K562 (cell line): ENCODE results near the gene ZCCHC9. TPM values are rescaled to one million over a fixed set of nuclear protein-coding genes. Genes with fewer than 3 reads are reported as not detected.
"Not testable (repeated sequence)": the region's sequence is repeated elsewhere in the genome, so short reads cannot be mapped to it uniquely, and the experiment has no call there.

Source experiments
- ATAC-seq: fragments of 200-7000 bp; cut with Tn5 transposase; 3 replicates; pipeline ENCODE4 v1.9.1; 2020; ENCODE audit warnings: moderate library complexity
- BruUV-seq: library from RNA; stranded (reverse); fragments of 400-500 nt; replicated peaks from 2 replicates; lab custom pipeline; 2021; lab: Mats Ljungman, UMichigan
- CTCF ChIA-PET: fragments of 300-600 bp; formaldehyde crosslinking; extraction: SDS; loops from one replicate; lab custom pipeline; 2021; ENCODE audit warnings: low intra/inter-chr PET ratio; lab: Yijun Ruan, JAX
- POLR2A ChIA-PET: fragments of 300-600, 350-650 bp; sonication (Branson Sonifier 250); formaldehyde crosslinking; extraction: SDS; loops from one replicate; lab custom pipeline; 2021; ENCODE audit warnings: antibody characterized with exemption, inconsistent platforms; lab: Yijun Ruan, JAX
- DNase-seq, 4 experiments: peaks; one replicate each; pipeline versions ENCODE4 v3.0.0 to v3.0.0-alpha.2; 2011 to 2018; ENCODE audit warnings: low spot score in 3 of 4, mixed read lengths in 3 of 4; ENCODE audit errors: extremely low read depth in 1 of 4
- FAIRE-seq: peaks from 2 replicates; lab custom pipeline; 2011; peaks lifted over from hg19 to GRCh38; lab: Jason Lieb, UNC
- H2AFZ ChIP-seq: 2 replicates; pipeline ENCODE4 v1.6.0; 2011; ENCODE audit warnings: low read depth, low read length, control low read depth, inconsistent platforms
- H3K27ac ChIP-seq: fragments of 200-600 bp; 3 replicates; pipeline ENCODE4 v1.8.0; 2011; ENCODE audit warnings: low read depth, mild to moderate bottlenecking, control low read depth, inconsistent platforms, low read length, moderate library complexity, mixed read lengths; ENCODE audit errors: extremely low read depth
- H3K27me3 ChIP-seq, 2 experiments: fragments of 300-600 bp in 1 of 2; 2 replicates in 1 of 2; 3 replicates in 1 of 2; pipeline versions ENCODE4 v1.6.0 to v1.8.0; 2011; ENCODE audit warnings: inconsistent platforms in 2 of 2, low read length in 2 of 2, mild to moderate bottlenecking in 1 of 2, mixed read lengths in 1 of 2, moderate library complexity in 1 of 2; ENCODE audit not compliant: control insufficient read depth in 2 of 2, insufficient read depth in 2 of 2
- H3K36me3 ChIP-seq: fragments of 300-600 bp; 3 replicates; pipeline ENCODE4 v1.8.0; 2011; ENCODE audit warnings: mild to moderate bottlenecking, low read length, inconsistent platforms; ENCODE audit not compliant: control insufficient read depth, insufficient read depth
- H3K4me1 ChIP-seq, 2 experiments: fragments of 200-600 bp in 1 of 2; replicated peaks in 1 of 2; 2 replicates in 1 of 2; 3 replicates in 1 of 2; pipeline versions ENCODE4 v1.5.1 to v1.8.0; 2011; ENCODE audit warnings: inconsistent platforms in 2 of 2, low read length in 2 of 2, mild to moderate bottlenecking in 1 of 2, mixed read lengths in 1 of 2, moderate library complexity in 1 of 2; ENCODE audit not compliant: control insufficient read depth in 2 of 2, insufficient read depth in 2 of 2
- H3K4me2 ChIP-seq: 2 replicates; pipeline ENCODE4 v1.6.1; 2011; ENCODE audit warnings: low read length, control low read depth, inconsistent platforms, mixed read lengths; ENCODE audit not compliant: insufficient read depth
- H3K4me3 ChIP-seq: fragments of 200-600 bp; sonication (generic), shearing (Covaris generic); 2 replicates; pipeline ENCODE4 v1.5.1; 2016; ENCODE audit warnings: control low read depth, inconsistent platforms
- H3K79me2 ChIP-seq: fragments of 200-600 bp; 3 replicates; pipeline ENCODE4 v1.8.0; 2011; ENCODE audit warnings: low read length, inconsistent platforms; ENCODE audit not compliant: control insufficient read depth, insufficient read depth
- H3K9ac ChIP-seq, 2 experiments: 2 replicates each; pipeline versions ENCODE4 v1.6.0 to v1.6.1; 2011; ENCODE audit warnings: low read depth in 2 of 2, low read length in 2 of 2, control low read depth in 1 of 2, inconsistent platforms in 1 of 2, mild to moderate bottlenecking in 1 of 2, mixed read lengths in 1 of 2; ENCODE audit not compliant: insufficient read depth in 1 of 2
- H3K9me1 ChIP-seq: one replicate; pipeline ENCODE4 v1.6.0; 2011; ENCODE audit warnings: inconsistent platforms, mild to moderate bottlenecking, low read length, moderate library complexity; ENCODE audit not compliant: control insufficient read depth, insufficient read depth
- H3K9me3 ChIP-seq: replicated peaks from 2 replicates; pipeline ENCODE4 v1.5.1; 2011; ENCODE audit warnings: low read depth, low read length, inconsistent platforms; ENCODE audit not compliant: control insufficient read depth, insufficient read depth
- H4K20me1 ChIP-seq: replicated peaks from 2 replicates; pipeline ENCODE4 v1.6.1; 2011; ENCODE audit warnings: low read length, inconsistent platforms, mixed read lengths; ENCODE audit not compliant: control insufficient read depth, insufficient read depth
- TRIM24 ChIP-seq, 2 experiments: fragments of 450-650 bp; IDR thresholded peaks; 2 replicates each; pipeline ENCODE4 v1.6.1; 2016
- WGBS: fragments of 100-300 bp; shearing (Covaris generic); methylation state at CpG from one replicate; pipeline ENCODE4 v1.1.6; 2016; ENCODE audit warnings: low coverage, mixed read lengths; ENCODE audit not compliant: insufficient coverage; ENCODE audit errors: missing lambda C conversion rate; 5-methylcytosine and 5-hydroxymethylcytosine counted together
- in situ Hi-C: fragments of 300-500 bp; cut with MboI; formaldehyde crosslinking; loops from 4 replicates; pipeline ENCODE4 v1.15.0; 2018; ENCODE audit warnings: inconsistent platforms, mixed read lengths
- intact Hi-C: fragments of 100-400 bp; cut with micrococcal nuclease; formaldehyde crosslinking; loops from 2 replicates; pipeline ENCODE4 v1.14.2; 2022
- polyA plus RNA-seq, 8 experiments: library from polyadenylated mRNA; depleted of rRNA in 4 of 8; stranded (reverse) in 5 of 8; unstranded in 3 of 8; fragments of >200 nt; fragmentation: Nextera tagmentation in 2 of 8; fragmentation: Illumina TruSeq in 1 of 8; extraction: Ambion mirVana in 2 of 8; extraction: Trizol in 1 of 8; gene quantifications; 2 replicates each; pipeline versions ENCODE4 v1.2.1 to v1.2.3, GENCODE V29; 2011 to 2014; ENCODE audit warnings: inconsistent platforms in 1 of 8, missing spikeins in 1 of 8
- total RNA-seq, 7 experiments: library from RNA; depleted of rRNA in 6 of 7; stranded (reverse); fragments of >200 nt in 6 of 7; fragmentation: Illumina TruSeq in 2 of 7; extraction: Trizol in 2 of 7; gene quantifications; 2 replicates each; pipeline versions ENCODE4 v1.2.1 to v1.2.3, GENCODE V29; 2011 to 2021; ENCODE audit warnings: low replicate concordance in 1 of 7
- TF ChIP-seq, protein P1 (sequence below), 2 experiments: fragments of 450-650 bp; IDR thresholded peaks; 2 replicates each; pipeline ENCODE4 v1.6.1; 2018; ENCODE audit warnings: mild to moderate bottlenecking in 2 of 2, low read depth in 1 of 2; ENCODE audit not compliant: partially characterized antibody in 2 of 2

Gene ZCCHC9
- total and polyA plus RNA-seq, 9 of the 15 experiments (the other 6 are each of a cell fraction or from before 2014, with no cell fraction given) = 40.3 to 95.3 (median 59.9) TPM

DNA sequence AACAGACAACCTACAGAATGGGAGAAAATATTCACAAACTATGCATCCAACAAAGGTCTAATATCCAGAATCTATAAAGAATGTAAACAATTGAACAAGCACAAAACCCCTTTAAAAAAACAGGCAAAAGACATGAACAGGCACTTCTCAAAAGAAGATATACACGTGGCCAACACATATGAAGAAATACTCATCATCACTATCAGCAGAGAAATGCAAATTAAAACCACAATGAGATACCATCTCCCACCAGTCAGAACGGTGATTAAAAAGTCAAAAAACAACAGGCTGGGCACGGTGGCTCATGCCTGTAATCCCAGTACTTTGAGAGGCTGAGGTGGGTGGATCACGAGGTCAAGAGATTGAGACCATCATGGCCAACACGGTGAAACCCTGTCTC lies 7.4 kb upstream of the ZCCHC9 start:
- H3K4me2 ChIP-seq, in situ Hi-C loops, H3K27ac ChIP-seq, H4K20me1 ChIP-seq, H2AFZ ChIP-seq, FAIRE-seq, H3K27me3 ChIP-seq, H3K9me3 ChIP-seq, H3K9ac ChIP-seq, POLR2A ChIA-PET, CTCF ChIA-PET, BruUV-seq, H3K9me1 ChIP-seq, DNase-seq, intact Hi-C loops, H3K36me3 ChIP-seq, ATAC-seq, H3K4me1 ChIP-seq, H3K4me3 ChIP-seq: not testable (repeated sequence)
- WGBS = 48% methylated on average over 5 of the region's 5 CpGs
- TF ChIP-seq, protein P1, sequence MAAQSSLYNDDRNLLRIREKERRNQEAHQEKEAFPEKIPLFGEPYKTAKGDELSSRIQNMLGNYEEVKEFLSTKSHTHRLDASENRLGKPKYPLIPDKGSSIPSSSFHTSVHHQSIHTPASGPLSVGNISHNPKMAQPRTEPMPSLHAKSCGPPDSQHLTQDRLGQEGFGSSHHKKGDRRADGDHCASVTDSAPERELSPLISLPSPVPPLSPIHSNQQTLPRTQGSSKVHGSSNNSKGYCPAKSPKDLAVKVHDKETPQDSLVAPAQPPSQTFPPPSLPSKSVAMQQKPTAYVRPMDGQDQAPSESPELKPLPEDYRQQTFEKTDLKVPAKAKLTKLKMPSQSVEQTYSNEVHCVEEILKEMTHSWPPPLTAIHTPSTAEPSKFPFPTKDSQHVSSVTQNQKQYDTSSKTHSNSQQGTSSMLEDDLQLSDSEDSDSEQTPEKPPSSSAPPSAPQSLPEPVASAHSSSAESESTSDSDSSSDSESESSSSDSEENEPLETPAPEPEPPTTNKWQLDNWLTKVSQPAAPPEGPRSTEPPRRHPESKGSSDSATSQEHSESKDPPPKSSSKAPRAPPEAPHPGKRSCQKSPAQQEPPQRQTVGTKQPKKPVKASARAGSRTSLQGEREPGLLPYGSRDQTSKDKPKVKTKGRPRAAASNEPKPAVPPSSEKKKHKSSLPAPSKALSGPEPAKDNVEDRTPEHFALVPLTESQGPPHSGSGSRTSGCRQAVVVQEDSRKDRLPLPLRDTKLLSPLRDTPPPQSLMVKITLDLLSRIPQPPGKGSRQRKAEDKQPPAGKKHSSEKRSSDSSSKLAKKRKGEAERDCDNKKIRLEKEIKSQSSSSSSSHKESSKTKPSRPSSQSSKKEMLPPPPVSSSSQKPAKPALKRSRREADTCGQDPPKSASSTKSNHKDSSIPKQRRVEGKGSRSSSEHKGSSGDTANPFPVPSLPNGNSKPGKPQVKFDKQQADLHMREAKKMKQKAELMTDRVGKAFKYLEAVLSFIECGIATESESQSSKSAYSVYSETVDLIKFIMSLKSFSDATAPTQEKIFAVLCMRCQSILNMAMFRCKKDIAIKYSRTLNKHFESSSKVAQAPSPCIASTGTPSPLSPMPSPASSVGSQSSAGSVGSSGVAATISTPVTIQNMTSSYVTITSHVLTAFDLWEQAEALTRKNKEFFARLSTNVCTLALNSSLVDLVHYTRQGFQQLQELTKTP (IDR thresholded peaks at IDR 0.05; ENCODE audit: low read depth in 1 of 2, partially characterized antibody in 2 of 2) = peak in 1 of 2 experiments; percentile 86
- 0 out of 4 replicates have a peak, but pooled peaks of 1 of the 2 experiments have one; percentile 19 for TF ChIP-seq TRIM24 (IDR thresholded peaks at IDR 0.05)
- H3K79me2 ChIP-seq = peaks cover 19% of the 10 kb centered on the region; the same call in 2 of the 3 replicates
